DMS114 treated with DMSO at 0.1 percent for 48 hours (cell line): ENCODE results near the gene TSR3.

ENCODE experiments used
- DNase-seq: peaks from one replicate; lab custom pipeline; 2025; ENCODE audit not compliant: unreplicated experiment; lab: John Stamatoyannopoulos, UW

Gene TSR3

DNA sequence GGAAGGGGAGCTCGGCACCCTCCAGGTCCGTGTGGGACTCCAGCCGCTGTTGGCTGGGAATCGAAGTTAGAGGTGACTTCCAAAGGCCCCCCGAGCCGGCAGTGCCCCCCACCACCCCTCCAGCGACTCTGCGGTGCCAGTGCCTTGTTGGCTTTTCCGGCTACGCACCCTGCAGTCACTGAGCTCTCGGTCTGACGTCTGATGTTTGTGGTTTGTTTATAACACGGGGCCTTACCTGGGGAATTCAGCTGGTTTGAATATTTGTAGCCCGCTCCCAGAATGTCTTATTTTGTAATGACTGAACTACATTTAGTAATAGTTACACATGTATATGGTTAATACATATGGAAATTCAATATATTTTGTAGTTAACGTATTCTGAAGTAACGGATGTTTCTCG, 25.3 kb downstream of the TSR3 start:
- no peak for DNase-seq

DNA sequence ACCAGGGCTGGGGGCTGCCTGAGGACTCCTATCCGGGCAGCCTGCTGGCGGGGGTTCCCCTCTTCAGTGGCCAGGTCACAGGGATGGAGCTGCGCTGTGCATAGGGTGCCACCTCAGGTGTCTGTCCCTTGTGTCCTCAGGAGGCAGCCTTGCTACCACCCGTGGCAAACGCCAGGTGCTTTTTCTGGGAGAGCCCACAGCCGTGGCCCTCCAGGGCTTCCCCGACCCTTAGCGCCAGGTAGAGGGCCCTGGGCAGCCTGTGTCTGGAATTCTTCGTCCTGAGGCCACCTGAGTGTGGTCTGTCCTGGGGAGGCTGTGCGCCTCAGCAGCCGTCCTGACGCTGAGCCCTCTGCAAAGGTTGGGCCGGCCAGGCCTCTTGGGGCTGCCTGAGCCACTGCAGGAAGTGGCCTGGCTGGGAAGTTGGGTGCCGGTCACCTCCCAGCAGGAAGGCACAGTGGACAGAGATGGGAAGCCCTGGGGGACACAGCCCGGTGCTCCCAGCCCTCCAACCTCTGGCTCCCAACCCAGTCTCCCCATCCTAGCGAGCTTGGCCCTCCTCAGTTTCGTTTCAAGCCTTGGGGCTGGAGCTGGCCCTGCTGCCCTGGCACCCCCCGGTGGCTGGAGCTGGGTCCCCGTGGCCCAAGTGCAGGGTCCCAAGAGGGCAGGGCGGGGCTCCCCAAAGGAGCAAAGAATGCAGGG, 25.9 kb downstream of the TSR3 start:
- no peak for DNase-seq

DNA sequence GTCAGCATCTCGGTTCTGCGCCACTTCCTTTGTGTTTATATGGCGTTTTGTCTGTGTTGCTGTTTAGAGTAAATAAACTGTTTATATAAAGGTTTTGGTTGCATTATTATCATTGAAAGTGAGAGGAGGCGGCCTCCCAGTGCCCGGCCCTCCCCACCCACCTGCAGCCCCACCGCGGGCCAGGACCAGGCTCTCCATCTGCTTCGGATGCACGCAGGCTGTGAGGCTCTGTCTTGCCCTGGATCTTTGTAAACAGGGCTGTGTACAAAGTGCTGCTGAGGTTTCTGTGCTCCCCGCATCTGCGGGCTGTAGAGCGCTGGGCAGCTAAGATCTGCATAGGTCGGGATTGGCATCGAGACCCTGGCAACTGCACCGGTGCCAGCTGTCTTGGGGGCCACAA, 26.4 kb downstream of the TSR3 start:
- DNase-seq = no peak

DNA sequence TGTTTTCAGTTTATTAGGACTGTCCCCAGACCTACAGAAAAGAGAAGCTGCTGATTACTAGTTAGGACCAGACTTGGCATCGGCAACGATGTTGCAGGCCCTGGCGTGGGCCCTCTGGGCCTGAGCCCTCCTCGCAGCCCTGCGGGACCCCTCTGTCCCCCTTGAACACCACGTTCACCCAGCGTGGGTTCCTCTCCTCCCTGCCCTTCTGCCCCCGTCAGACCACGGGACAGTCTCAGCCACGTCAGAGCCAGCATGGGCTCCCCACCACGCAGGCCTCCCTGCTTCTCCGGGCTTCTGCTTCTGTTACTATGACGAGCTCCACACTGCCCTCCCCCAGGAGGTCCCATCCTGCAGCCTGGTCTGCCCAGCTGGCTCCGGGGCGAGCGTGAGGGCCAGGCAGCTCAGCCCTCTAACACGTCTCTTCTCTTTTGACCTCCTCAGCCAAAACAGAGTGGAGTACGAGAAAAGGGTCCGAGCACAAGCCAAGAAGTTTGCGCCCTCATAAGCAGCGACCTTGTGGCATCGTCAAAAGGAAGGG, 27.3 kb downstream of the TSR3 start:
- DNase-seq = no peak

DNA sequence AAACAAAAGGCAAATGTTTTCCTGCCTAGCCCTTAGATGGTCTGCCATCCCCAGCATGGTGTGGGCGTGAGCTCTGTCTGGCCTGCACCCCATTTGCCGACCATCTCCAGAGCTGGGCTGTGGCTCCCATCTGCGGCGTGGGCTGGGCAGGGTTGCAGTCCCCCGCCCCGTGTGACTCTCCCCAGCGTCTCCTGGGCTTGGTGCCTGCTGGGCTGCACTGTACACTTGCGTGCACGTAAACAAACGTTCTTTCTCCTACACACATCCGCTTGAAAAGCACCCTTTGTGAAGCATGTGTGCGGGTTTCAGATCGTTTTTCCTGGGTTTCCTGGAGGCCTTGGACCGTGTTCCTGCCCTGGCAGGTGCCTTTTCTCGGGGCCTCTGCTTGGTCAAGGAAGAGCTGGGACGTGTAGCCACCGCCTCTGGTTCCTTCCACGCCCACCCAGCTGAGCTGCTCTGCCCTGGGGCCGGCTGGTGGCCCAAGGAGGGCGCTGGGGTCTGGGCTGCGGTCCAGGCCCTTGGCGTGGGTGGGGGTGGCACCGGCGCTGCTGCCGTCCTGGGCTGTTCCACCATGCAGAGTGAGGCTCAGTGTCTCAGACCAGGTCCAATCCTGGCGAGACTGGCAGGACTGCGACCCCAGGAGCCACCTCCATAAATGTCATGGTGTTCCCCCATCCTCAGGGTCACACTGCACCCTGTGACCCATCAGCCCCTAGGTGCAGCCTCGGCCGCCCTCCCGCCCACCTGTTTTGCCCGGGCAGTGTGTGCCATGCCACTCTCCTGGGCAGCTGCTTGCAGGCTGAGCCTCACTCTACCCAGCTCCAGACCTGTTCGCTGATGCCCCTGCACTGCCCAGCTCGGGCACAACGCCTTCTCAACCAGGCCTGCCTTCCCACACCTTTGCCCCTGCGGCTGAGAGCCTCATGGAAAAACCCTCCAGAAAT, 28.1 kb downstream of the TSR3 start:
- no peak for DNase-seq

DNA sequence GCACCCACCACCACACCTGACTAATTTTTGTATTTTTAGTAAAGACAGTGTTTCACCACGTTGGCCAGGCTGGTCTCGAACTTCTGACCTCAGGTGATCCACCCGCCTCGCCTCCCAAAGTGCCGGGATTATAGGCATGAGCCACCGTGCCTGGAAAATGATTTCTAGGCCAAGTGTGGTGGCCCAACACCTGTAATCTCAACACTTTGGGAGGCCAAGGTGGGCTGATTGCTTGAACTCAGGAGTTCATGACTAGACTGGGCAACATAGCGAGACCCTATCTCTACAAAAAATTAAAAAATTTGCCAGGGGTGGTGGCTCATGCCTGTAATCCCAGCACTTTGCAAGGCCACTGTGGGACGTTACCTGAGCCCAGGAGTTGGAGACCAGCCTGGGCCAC, 29.3 kb downstream of the TSR3 start:
- no peak for DNase-seq

DNA sequence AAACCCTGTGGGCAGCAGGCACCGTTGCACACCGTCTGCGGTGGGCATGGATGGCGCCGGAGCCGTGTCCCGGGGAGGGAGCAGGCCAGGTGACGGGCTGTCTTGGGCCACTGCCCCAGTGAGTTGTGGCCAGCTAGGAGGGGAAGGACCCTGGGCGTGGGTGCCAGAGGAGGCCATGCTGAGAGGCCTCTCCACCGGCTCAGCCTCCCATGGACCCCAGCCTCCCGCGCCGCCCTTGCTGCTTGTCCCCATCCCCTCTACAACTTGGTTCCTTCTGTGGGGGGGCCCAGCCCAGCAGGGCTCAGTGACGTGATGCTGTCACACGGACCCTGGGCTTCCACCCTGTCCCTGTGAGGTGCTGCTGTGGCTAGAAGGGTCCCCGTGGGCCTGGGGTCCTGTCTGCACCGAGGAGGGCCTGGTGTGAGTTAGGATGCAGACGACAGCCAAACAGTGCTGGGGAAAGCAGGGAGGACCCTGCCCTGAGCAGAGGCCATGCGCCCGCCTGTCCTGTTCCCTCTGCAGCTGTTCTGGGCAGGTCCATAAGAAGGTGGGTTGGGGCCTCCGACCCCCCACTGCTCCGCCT, 30.9 kb downstream of the TSR3 start:
- no peak for DNase-seq

DNA sequence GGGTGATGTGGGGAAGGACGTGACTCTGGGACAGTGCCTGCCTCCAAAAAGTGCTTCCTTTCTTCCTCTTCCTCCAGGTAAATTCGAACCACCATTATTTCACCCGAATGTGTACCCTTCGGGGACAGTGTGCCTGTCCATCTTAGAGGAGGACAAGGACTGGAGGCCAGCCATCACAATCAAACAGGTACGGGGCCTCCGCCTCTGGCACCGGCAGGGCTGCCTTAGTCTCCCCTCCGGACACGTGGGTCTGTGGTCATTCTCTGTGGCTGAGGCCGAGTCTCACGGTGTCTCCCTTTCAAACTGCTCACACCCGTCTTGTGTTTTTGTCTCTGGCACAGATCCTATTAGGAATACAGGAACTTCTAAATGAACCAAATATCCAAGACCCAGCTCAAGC, 31.6 kb downstream of the TSR3 start:
- no peak for DNase-seq

DNA sequence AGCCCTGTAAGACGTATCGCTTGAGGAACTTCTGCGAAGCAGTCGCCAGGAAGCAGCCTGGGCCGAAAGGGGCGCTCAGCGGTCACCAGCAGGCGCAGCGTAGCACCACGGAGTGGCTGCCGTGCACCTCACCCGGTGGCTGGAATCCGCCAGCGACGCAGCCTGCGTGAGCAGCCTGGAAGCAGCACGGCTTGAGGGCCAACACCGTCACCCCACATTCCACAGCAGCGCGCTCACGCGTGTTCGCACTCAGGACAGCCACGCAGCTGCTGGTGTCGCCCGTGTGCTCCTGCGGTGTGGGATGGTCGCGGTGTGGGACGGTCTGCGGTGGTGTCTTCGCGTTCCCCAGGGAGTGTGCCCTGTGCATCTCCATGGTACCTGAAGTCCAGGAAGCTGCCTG, 32.6 kb downstream of the TSR3 start:
- no peak for DNase-seq

DNA sequence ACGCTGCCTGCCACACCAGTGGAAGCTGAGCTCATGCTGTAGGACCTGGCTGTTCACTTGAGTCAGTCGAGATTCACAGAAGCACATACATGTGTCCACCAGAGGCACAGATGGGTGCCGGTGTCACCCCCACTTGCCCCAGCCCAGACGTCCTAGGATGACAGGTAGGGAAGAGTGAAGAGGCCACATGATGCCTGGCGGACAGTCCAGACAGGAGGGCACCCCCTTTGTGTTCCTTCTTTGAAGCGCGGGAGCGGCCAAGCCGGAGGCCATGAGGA, 33.5 kb downstream of the TSR3 start:
- no peak for DNase-seq

DNA sequence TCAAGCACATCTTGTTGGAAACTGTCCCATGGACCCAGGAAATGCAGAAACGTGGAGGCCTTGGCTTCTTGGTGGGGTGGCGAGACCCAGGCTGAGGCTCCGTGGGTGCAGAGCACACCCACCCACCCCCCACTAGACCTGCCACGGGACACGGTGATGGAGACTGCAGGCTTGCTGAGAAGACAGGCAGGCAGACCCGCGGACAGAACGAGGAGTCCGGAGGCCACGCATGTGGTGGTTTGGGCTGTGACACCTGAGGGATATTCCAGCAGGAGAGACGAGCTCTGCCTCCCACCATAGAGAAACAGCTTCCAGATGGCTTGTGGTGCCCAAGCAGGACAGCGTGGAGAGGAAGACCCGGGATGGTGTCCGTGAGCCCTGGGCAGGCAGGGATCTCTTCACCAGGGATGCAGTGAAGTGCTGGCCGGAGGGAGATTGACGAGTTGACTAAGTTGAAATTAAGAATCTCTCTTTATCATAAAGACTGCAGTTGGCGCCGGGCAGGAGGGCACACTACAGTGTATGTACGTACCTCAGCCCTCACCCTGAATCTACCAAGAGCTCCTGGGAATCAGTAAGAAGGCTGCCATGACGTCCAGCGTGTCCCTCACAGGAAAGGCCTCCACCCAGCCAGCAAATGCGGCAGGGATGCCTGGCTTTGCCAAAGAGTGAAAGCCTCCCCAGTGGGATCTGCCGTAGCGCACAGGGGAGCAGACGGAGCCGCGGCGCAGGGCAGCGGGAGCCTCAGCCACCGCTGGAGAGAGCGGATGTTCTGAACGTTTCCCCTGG, 34.0 kb downstream of the TSR3 start:
- no peak for DNase-seq

DNA sequence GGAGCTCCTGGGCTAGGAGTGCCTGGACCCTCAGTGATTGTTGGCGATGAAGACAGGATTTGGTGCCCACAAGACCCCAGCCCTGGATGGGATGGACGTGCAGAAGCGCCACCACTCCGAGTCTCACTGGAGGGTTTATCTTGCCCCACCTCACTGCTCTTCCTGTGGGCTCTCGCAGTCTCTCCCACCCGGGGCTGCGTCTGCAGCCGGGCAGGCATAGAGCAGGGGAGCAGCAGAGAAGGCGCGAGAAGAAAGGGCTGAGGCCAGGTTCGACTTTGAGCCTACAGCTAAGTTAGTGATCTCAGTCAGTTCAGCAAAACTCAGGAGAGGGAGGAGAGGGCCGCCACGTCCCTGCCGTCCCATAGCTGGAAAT, 35.7 kb downstream of the TSR3 start:
- DNase-seq = no peak

DNA sequence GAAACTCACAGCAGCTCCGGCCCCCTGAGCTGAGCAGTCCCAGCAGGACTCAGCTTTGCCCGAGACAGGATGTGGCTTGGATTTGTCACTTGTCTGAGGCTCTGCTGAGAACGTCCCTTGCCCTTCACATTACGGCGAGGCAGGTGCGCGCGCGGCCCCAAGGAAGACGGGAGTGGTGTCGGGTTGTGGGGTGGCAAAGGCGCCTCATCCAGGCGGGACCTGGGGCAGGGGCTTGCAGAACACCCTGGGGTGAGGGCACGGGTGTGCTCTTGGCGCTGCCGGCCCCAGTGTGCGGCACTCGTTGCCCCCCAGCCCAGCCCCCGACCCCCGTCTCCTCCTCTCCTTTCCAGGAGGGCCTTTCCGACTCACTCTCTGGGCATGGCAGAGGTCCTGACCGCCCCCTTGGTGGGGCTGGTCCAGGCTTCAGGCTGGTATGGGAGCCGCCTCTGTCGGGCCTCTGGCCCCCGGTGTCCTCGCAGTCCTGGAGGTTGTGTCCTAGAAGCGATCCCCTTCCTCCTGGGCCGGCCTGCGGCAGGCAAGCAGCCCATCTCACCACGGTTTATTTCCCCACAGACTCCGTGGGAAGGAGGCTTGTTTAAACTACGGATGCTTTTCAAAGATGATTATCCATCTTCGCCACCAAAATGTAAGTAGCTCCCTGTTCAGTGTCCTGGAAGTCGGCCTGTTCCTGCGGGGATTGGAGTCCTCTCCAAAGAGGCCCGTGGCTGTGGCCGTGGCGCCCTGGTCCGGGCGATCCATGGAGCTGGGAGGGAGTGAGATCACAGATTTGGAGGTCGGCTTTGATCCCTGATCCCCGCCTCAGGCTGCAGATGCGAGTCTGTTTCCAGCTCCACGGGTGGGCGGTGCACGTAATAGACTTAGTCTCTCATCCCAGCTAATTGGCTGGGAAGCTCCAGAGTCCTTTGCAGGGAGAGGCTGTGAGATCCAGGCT, 36.3 kb downstream of the TSR3 start:
- DNase-seq = no peak

DNA sequence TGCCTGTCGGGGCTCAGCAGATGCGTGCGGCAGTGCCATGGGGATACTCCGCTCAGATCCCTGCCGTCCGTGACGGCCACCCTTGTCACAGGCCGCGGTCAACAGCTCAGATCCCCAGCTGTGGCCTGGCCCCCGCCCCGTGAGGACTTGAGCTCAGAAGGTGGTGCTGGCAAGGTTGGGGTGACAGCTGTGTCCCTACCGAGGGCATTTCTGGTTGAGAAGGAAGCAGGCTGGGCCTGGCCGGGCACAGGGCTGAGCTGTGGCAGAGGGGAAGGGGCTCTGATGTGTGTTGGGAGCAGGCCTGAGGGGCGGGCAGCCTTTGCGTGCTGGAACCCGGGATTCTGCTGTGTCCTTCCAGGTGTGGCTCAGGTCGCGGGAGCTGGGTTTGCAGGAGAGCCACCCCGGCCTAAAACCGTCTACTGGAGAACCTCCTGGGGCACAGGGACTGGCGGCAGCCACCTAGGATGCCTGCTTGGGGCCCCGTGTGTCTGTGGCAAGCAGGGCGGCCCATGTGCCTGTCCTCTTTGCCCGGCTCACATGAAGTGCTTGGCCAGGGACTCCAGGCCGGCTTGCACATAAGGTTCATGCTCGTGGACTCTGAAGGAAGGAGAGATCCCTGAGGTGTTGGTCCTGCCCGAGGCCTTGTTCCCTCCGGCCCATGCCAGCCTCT, 37.1 kb downstream of the TSR3 start:
- no peak for DNase-seq

DNA sequence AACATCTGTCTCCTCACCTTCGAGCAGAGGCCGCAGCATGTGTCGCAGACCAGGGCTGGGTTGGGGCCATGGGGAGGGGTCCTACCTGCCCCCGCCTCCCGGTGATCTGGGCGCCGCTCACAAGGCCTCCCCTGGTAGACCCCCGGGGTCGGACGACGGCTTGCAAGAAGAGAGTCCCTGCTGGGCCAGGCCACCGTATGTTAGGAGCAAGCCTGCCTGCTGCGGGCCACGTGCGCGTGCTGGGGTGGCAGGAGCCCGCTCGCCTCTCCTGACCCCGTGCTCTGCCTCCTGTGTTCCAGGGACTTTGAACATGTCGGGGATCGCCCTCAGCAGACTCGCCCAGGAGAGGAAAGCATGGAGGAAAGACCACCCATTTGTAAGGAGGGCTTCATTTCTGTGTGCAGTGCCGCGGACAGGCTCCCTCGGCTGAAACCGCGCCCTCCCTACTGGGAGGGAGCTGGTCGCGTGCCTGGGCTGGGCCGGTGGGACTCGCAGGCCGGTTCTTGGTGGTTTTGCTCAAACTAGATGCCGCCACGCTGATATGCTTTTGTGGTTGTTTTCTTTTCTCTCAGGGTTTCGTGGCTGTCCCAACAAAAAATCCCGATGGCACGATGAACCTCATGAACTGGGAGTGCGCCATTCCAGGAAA, 37.8 kb downstream of the TSR3 start:
- DNase-seq = no peak

DNA sequence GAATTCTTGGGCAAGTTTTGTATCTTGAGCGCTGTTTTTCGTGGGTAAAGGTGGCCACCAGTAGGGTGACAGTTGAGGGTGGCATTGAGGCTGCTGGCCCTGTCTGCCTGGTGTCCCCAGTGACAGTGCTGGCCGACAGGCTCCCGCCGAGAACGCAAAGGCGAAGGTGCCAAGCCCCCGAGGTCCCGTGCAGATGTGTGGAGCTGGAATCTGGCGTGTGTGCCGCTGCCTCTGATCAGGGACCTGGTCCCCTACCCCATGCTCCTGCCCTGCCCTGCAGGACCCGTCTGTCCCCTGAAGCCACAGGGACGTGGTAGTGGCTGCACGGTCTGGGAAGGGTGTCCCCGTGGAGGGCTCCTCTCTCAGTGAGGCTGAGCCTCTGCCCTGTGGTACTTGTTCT, 38.8 kb downstream of the TSR3 start:
- DNase-seq = no peak

DNA sequence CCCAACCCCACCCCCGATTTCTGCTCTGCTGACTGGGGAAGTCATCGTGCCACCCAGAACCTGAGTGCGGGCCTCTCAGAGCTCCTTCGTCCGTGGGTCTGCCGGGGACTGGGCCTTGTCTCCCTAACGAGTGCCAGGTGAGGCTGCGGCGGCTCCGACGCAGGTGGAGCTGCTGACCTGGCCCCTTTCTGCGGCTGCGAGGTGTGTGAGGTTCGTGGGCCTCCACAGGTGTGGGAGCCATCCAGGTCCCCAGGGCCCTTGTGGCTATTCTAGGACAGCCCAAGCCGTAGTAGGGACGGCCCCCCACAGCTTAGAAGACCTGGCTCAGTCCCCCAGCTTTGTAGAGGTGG, 39.2 kb downstream of the TSR3 start:
- no peak for DNase-seq

DNA sequence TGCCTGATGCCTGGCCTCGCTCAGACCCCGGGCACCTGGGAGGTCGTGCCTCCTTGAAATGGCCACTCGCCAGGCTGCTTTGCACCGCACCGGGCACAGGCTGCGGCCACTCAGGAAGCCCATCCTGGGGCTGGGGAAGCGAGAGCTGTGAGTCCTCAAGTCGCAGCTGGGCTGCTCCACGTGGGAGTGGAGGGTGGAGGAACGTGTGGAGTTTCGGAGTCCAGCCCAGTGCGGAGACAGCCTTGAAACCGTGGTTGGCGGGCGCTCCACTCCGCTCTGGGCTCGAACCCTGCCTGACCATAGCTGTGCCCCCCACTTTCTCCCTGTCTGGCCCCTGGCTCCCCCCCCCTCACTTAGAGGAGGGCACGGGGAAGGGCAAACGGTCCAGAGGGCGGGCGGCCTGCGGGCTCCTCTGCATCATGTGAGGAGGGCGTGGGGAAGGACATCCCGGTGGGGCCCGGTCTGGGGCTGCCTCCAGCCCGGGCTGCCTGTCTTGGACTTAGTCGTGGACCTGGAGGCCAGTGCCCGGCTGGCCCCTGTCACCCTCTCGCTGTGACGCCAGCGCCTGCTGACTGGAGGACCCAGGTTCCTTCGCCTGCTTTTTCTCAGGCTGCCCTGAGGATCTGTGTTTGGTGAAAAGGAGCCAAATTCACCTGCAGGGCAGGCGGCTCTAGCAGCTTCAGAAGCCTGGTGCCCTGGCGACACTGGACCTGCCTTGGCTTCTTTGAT, 39.8 kb downstream of the TSR3 start:
- DNase-seq = no peak
